ENCODE results near the gene INCA1.

The INCA1 gene

DNA sequence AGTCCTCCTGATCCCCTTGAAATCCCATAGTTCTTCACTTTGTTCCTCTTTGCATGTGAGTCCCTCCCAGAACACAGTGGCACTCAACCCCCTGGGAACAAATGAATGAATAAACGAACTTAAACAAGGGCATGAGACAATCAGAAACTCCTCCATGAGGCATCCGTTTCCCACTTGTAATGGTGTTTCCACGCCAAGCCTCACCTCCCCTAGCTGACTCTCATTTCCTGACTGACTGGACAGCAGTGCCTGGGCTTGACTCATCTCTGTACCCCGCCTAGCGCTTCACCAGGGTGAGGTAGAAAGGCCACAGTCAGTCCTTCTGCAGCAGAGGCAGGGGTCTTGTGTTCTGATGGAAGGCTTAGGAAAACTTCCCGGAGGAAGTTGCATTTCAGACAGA is 14.6 kb upstream of the INCA1 start:
- no peak for DNase-seq (ENCODE audit: low read depth in 2 of 2)

GRCh38 chr17:5003214-5003867 is 6.0 kb upstream of the INCA1 start:
- DNase-seq (ENCODE audit: low read depth in 2 of 2) = no peak

DNA sequence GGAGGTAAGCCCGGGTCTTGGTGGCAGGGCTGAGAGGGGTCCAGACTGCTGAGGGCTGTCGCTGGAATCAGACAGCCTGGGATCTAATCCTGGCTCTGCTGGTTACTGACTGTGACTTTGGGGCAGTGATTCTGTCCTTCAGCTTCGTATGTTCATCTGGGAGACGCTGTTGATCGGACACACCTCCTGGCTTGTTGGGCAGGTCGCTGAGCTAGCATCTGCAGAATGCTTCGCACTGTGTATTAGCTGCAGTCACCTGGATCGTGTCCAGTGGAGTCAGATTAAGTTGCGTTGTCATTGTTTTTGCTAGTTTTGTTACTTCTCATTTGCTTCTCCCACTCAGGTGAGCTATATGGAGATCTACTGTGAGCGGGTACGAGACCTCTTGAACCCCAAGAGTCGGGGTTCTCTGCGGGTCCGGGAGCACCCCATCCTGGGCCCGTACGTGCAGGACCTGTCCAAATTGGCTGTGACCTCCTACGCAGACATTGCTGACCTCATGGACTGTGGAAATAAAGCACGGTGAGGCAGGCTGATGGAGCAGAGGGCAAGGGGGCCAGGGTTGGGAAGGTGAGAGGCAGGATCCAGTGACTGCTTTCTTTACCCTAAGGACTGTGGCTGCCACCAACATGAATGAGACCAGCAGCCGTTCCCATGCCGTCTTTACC is 4.9 kb upstream of the INCA1 start:
- DNase-seq (ENCODE audit: low read depth in 2 of 2) = no peak

DNA sequence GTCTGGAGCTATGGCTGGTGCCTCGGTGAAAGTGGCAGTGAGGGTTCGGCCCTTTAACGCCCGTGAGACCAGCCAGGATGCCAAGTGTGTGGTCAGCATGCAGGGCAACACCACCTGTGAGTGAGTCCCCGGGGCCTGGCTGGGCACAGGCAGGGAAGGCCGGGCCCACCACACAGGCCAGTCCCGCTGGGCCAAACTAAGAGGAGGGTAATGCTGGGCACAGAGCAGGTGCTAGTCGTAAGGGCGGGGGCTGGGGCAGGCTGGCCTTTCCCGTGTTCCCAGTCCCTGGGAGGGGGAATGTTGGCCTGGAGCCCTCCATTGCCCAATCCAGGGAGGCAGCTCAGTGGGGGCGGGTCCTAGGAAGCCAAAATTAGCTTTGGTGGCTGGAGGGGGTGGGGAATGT is 2.9 kb upstream of the INCA1 start:
- no peak for DNase-seq (ENCODE audit: low read depth in 2 of 2)

GRCh38 chr17:4999430-5000093 is 2.2 kb upstream of the INCA1 start:
- no peak for DNase-seq (ENCODE audit: low read depth in 2 of 2)

DNA sequence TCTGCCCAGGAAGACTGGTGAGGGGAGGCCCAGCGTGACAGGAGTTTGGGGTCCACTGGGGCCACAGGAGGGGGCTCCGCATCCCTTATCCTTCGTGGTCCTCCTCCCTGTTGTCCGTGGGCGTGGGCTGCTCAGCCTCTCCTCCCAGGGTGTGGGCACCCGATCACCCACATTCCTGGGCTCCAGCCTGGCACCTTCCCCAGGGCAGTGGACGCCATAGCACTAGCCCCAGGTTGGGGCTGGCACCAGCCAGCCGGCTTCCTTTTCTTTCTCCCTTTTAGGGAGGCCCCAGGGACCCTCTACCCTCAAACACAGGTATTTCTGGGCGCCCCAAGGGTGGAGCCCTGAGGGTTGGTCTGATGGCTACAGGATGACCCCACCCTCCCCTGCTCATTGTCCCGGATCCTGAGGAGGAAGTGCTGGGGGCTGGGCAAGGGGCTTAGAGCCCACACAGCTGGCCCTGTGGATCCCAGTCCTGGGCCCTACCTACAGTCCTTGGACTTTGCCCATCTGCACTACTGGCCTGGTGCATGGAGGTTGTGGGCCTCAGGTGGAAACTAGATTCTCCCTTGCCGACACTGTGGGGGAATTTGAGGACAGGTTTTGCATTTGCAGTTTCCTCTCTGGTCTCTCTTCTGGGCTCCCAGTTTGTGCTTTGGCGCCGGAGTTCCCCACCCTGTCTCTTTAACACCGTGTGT is 1.6 kb upstream of the INCA1 start:
- DNase-seq (ENCODE audit: low read depth in 2 of 2) = no peak

- DNase-seq (ENCODE audit: low read depth in 2 of 2) = no peak
Measured at GRCh38 chr17:4998027-4998731, 857 bp upstream of the INCA1 start.

- no peak for DNase-seq (ENCODE audit: low read depth in 2 of 2)
Measured at GRCh38 chr17:4994081-4994595, 3.2 kb downstream of the INCA1 start.

GRCh38 chr17:4987767-4988567 is 9.4 kb downstream of the INCA1 start:
- DNase-seq (ENCODE audit: low read depth in 2 of 2) = no peak

- DNase-seq (ENCODE audit: low read depth in 2 of 2) = peak; percentile 75 to 85
Measured at GRCh38 chr17:4986951-4987766, 10.2 kb downstream of the INCA1 start, which contains the start of gene CAMTA2. CAMTA2 (minus strand) TSS chr17:4987675; CDS start chr17:4986222, 1,453 bp downstream.

GRCh38 chr17:4986403-4986802 is 10.9 kb downstream of the INCA1 start:
- no peak for DNase-seq (ENCODE audit: low read depth in 2 of 2)

- DNase-seq (ENCODE audit: low read depth in 2 of 2) = no peak
Measured at GRCh38 chr17:4982305-4982704, 15.0 kb downstream of the INCA1 start.

GRCh38 chr17:4980644-4981216 is 16.6 kb downstream of the INCA1 start:
- DNase-seq (ENCODE audit: low read depth in 2 of 2) = no peak

- no peak for DNase-seq (ENCODE audit: low read depth in 2 of 2)
Measured at GRCh38 chr17:4978726-4979125, 18.6 kb downstream of the INCA1 start.

DNA sequence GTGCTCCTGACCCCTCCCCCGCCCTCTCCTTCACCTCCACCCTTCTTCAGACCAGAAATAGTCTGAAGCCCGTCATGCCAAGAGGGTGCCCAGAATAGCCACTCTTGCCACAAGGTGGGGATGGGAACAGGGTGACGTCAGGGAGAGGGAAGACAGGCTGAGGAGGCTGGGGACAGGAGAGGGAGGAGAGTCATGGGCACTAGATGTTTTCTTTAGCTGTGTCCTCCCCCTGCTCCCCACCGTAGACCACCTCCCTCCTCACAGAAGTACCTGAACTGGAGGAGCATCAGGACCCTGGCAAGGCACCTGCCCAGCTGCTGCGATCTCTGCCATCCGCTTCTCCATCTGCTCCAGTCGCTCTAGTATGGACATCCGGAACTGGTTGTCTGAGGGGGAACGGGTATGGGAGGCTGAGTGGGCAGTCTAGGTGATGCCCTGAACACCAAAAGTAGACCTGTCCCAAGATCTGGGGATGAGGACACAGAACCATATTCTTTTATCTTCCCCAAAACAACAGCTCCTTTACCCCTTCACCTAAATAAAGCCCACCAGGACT is 23.1 kb downstream of the INCA1 start:
- DNase-seq (ENCODE audit: low read depth in 2 of 2) = no peak

DNA sequence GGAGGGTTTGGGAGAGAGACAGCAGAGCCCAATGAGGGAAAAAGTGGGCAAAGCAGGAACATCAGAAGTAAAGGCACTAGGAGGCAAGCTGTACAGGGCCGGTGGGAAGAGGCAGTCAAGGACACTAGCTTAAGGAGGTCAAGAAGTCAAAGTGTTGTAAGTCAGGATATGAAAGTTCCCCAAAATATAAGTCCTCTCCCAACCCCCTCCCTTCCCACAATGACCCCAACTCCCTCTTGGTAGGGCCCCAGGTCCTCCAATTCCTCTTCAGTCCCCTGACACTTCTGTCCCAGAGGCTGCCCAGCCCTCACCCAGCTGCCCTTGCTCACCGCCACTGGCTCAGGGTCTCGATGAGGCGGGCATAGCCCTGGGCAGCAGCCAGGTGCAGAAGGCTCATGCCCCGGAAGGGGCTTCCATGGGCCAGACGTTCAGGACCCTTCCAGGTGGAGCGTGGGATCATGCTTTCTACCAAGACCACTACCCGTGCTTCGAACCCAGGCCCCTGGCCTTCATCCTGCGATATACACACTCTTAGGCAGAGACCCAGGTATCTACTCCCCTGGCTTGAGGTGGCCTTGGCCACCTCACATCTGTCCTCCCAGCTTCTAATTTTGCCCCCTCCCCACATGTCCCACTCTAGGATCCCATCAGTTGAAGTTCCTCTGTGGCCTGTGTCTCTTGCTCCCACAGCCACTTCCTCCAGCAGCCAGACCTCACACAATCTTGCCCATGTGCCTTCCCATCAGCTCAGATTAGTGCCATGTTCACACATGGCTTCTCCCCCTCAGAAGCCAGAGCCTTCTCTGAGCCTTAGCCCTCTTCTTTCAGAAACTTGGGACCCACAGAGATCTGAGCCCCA is 23.8 kb downstream of the INCA1 start:
- DNase-seq (ENCODE audit: low read depth in 2 of 2) = no peak

DNA sequence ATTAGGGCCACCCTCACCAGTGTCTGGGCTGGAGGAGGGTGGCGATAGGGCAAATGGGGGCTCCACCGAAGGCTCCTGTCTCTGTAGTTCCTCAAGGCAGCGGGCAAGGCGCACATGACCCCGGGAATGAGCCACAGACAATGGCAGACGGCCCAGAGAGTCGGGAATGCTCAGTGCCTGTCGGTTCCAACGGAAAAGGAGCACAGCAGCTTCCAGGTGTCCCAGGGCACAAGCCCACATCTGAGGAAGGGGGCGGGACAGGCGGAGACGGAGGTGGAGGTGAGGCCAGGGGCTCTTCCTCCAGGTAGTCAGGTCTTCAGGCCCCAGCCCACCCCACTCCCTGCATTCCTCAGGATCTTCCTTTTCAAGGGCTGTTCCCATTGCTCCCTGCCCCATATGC is 24.6 kb downstream of the INCA1 start:
- DNase-seq (ENCODE audit: low read depth in 2 of 2) = no peak

DNA sequence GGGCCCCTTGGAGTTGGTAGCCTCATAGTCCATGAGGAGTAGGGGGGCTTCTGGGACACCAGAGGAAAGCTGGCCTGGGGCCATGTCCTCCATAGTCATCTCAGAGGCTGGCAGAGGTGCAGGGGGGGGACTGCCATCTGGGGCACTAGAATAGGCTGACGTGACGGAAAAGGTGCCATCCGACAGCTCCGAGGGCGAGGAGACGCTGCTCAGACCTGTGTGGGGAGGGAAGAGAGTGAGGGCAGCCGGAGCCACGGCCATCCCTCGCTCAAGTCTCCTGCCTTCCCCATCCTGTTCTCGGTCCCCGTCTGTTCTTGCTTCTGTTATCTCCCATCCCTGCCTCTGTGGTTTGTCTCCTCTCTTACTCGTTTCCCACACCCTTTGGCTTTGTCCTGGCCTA is 25.0 kb downstream of the INCA1 start:
- no peak for DNase-seq (ENCODE audit: low read depth in 2 of 2)
